MM.1S (cell line): ENCODE measurements around the gene ALDH1A2.

ENCODE experiments used
- DNase-seq: peaks from one replicate; pipeline ENCODE4 v3.0.0-alpha.2; 2015
- H2AFZ ChIP-seq: fragments of 300-600 bp; sonication (generic); 2 replicates; pipeline ENCODE4 v1.6.0; 2016; ENCODE audit warnings: antibody characterized with exemption, low read length
- H3F3A ChIP-seq: fragments of 300-600 bp; sonication (generic); 2 replicates; pipeline ENCODE4 v1.6.1; 2016; ENCODE audit warnings: mild to moderate bottlenecking, antibody characterized with exemption, low read length, moderate library complexity, mixed read lengths; ENCODE audit not compliant: insufficient read depth
- H3K27ac ChIP-seq: fragments of 300-600 bp; sonication (generic); 2 replicates; pipeline ENCODE4 v1.5.1; 2016; ENCODE audit warnings: mild to moderate bottlenecking, low read length
- H3K27me3 ChIP-seq: fragments of 300-600 bp; sonication (generic); replicated peaks from 2 replicates; pipeline ENCODE4 v1.6.0; 2016; ENCODE audit warnings: low read length; ENCODE audit not compliant: insufficient read depth
- H3K36me3 ChIP-seq: fragments of 300-600 bp; sonication (generic); replicated peaks from 2 replicates; pipeline ENCODE4 v1.6.1; 2016; ENCODE audit warnings: mild to moderate bottlenecking, low read length, mixed read lengths; ENCODE audit not compliant: insufficient read depth
- H3K4me1 ChIP-seq: fragments of 300-600 bp; sonication (generic); 2 replicates; pipeline ENCODE4 v1.6.1; 2016; ENCODE audit warnings: low read length, mixed read lengths
- H3K4me2 ChIP-seq: fragments of 300-600 bp; sonication (generic); 2 replicates; pipeline ENCODE4 v1.6.0; 2016; ENCODE audit warnings: low read depth, low read length
- H3K4me3 ChIP-seq: fragments of 300-600 bp; sonication (generic); 2 replicates; pipeline ENCODE4 v1.5.1; 2016; ENCODE audit warnings: low read length, mixed read lengths
- H3K79me2 ChIP-seq: fragments of 300-600 bp; sonication (generic); 2 replicates; pipeline ENCODE4 v1.6.1; 2016; ENCODE audit warnings: mixed run types, low read length, mixed read lengths
- H3K9ac ChIP-seq: fragments of 300-600 bp; sonication (generic); 2 replicates; pipeline ENCODE4 v1.6.1; 2016; ENCODE audit warnings: low read length, mixed read lengths
- H3K9me2 ChIP-seq: fragments of 300-600 bp; sonication (generic); replicated peaks from 2 replicates; pipeline ENCODE4 v1.6.1; 2016; ENCODE audit warnings: mild to moderate bottlenecking, low read length, mixed read lengths; ENCODE audit not compliant: insufficient read depth
- H3K9me3 ChIP-seq: fragments of 300-600 bp; sonication (generic); replicated peaks from 2 replicates; pipeline ENCODE4 v1.6.1; 2016; ENCODE audit warnings: mild to moderate bottlenecking, low read length, mixed read lengths; ENCODE audit not compliant: insufficient read depth
- H4K20me1 ChIP-seq: fragments of 300-600 bp; sonication (generic); 2 replicates; pipeline ENCODE4 v1.6.1; 2016; ENCODE audit warnings: mild to moderate bottlenecking, low read length, moderate library complexity, mixed read lengths; ENCODE audit not compliant: insufficient read depth
- CTCF ChIP-seq: fragments of 300-600 bp; sonication (generic); IDR thresholded peaks from 2 replicates; pipeline ENCODE4 v1.5.1; 2016; ENCODE audit warnings: antibody characterized with exemption, low read length, mixed read lengths
- EZH2 ChIP-seq: fragments of 300-600 bp; sonication (generic); optimal IDR thresholded peaks from 2 replicates; pipeline ENCODE3; 2017; ENCODE audit warnings: low read depth, mild to moderate bottlenecking, antibody characterized with exemption, low read length, mixed read lengths
- EZH2phosphoT487 ChIP-seq: fragments of 300-600 bp; sonication (generic); IDR thresholded peaks from 2 replicates; pipeline ENCODE4 v1.6.1; 2018; ENCODE audit warnings: antibody characterized with exemption, low read length

ALDH1A2 gene

DNA sequence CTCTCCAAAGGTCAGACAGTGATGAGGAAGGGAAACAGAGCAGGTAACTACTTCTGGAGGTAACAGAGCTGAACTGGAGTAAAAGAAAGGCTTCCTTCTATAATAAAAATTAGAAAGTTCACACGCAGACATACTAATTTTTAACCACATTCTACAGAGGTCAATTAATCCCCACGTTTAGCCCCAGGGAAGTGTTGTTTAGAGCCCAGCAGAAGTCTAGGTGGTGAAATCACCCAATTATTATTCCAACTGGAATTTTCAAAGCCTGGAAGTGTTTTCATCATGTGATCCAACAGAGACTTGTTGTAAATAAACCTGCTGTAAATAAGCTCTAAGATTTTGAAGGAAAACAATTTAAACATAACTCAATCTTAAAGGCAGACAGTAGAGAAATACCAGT is 6.8 kb downstream of the ALDH1A2 start:
- Histone ChIP-seq H3K9ac (no peak overlapping the region), H3K79me2 (no peaks in the 10 kb centered on the region), H3K27ac (no peak overlapping the region), H3K4me3 (no peak overlapping the region), H4K20me1 (no peaks in the 10 kb centered on the region), H3K9me2 (no peaks in the 10 kb centered on the region), H3K36me3 (no peaks in the 10 kb centered on the region), H3K9me3 (no peaks in the 10 kb centered on the region), H3K27me3 (0 out of 2 replicates have a peak, but pooled peaks cover 3% of the 10 kb centered on the region), H3K4me1 (0 out of 2 replicates have a peak, but pooled peaks cover 3% of the 10 kb centered on the region), H2AFZ (no peak overlapping the region), H3K4me2 (no peak overlapping the region), H3F3A (no peaks in the 10 kb centered on the region)
- TF ChIP-seq EZH2phosphoT487, result no peak
- TF ChIP-seq CTCF, result no peak
- TF ChIP-seq EZH2, result no peak
- no peak for DNase-seq

GRCh38 chr15:58058073-58058472 is 7.4 kb downstream of the ALDH1A2 start:
- Histone ChIP-seq H3K4me2 (no peak overlapping the region), H2AFZ (no peak overlapping the region), H3K9me3 (no peaks in the 10 kb centered on the region), H3F3A (no peaks in the 10 kb centered on the region), H3K27ac (no peak overlapping the region), H3K9ac (no peak overlapping the region), H4K20me1 (no peaks in the 10 kb centered on the region), H3K4me1 (0 out of 2 replicates have a peak, but pooled peaks cover 3% of the 10 kb centered on the region), H3K79me2 (no peaks in the 10 kb centered on the region), H3K36me3 (no peaks in the 10 kb centered on the region), H3K27me3 (no peaks in the 10 kb centered on the region), H3K9me2 (no peaks in the 10 kb centered on the region), H3K4me3 (no peak overlapping the region)
- TF ChIP-seq EZH2phosphoT487, result no peak
- TF ChIP-seq EZH2, result no peak
- no peak for TF ChIP-seq CTCF
- DNase-seq, result no peak

GRCh38 chr15:58057559-58057958 is 8.0 kb downstream of the ALDH1A2 start:
- no peaks in the 10 kb centered on the region for H3K79me2 ChIP-seq
- 0 out of 2 replicates have a peak, but pooled peaks cover 3% of the 10 kb centered on the region for H3K4me1 ChIP-seq
- H3K4me2 ChIP-seq, result no peak overlapping the region
- TF ChIP-seq EZH2phosphoT487 (no peak), CTCF (no peak), EZH2 (no peak)
- no peaks in the 10 kb centered on the region for H4K20me1 ChIP-seq
- no peaks in the 10 kb centered on the region for H3F3A ChIP-seq
- no peak overlapping the region for H3K4me3 ChIP-seq
- no peaks in the 10 kb centered on the region for H3K9me2 ChIP-seq
- no peaks in the 10 kb centered on the region for H3K27me3 ChIP-seq
- no peaks in the 10 kb centered on the region for H3K9me3 ChIP-seq
- no peak overlapping the region for H3K27ac ChIP-seq
- no peak overlapping the region for H2AFZ ChIP-seq
- H3K36me3 ChIP-seq, result no peaks in the 10 kb centered on the region
- no peak overlapping the region for H3K9ac ChIP-seq
- DNase-seq, result no peak
